HepG2 (cell line): ENCODE data around the gene TAT.
"Not testable (repeated sequence)": the region's sequence is repeated elsewhere in the genome, so short reads cannot be mapped to it uniquely, and the experiment has no call there.

Experiments used
- BCL3 ChIP-seq: sonication (generic); formaldehyde crosslinking; IDR thresholded peaks from 2 replicates; pipeline ENCODE4 v1.5.1; 2020; ENCODE audit warnings: mild to moderate bottlenecking, missing genetic modification reagents, moderate library complexity
- ERF ChIP-seq: IDR thresholded peaks from 2 replicates; pipeline ENCODE4 v1.6.1; 2018; ENCODE audit warnings: missing biosample characterization, missing genetic modification reagents
- NFIC ChIP-seq: IDR thresholded peaks from 2 replicates; pipeline ENCODE4 v1.6.1; 2012; ENCODE audit warnings: mild to moderate bottlenecking, low read length, inconsistent platforms

- not testable (repeated sequence) for TF ChIP-seq ERF (CRISPR knock-in tag); NFIC; BCL3 (CRISPR knock-in tag)
These were observed 13.2 kb upstream of the TAT start for GRCh38 chr16:71590071-71590470.
